HG03457 (cell line): Measurements from ENCODE around the gene CLPSL2.
"Not testable (repeated sequence)": the region's sequence is repeated elsewhere in the genome, so short reads cannot be mapped to it uniquely, and the experiment has no call there.

Experiments used
- ATAC-seq: cut with Tn5 transposase; IDR thresholded peaks from one replicate; pipeline ENCODE4 v1.9.1; 2021; ENCODE audit warnings: moderate number of reproducible peaks; ENCODE audit not compliant: unreplicated experiment

Gene CLPSL2, protein sequence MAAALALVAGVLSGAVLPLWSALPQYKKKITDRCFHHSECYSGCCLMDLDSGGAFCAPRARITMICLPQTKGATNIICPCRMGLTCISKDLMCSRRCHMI

GRCh38 chr6:35776364-35777215 is at the start of gene CLPSL2:
Gene CLPSL2, plus strand, starts transcription at chr6:35776598. Its CDS starts 21 bp downstream, at chr6:35776619.
- ATAC-seq, result no peak

DNA sequence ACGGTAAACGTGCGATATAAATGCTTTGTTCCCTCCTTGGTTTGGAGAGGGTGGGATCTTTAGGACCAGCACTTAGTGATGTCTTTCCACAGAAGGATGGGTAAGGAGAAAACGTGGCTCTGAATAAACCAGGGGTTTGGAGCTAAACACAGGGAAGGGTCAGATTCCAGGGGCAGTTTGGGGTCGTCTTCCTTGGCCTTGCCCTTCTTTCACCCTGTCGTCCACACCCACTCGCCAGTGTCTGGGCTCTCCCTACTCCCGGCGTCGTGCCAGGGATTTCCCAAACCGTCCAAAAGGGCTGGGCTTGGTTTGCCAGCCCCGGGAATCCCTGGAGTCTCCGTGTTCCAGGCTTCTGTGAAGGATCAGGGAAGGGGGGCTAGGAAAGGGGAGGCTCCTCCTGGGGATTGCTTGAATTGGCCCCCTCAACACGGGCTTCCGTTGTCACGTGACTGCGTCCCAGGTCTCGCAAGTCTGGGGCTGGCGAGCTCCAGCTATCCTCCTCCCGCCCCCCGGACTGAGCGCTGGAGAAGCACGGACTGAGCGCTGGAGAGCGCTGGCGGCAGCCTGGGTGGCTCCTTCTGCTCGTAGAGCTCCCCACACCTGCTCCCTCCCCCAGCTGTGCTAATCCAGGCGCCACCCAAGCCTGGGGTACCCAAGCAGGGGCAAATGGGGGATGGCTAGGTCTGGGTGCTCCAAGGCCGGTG is 49.0 kb upstream of the CLPSL2 start:
- ATAC-seq, result no peak

- no peak for ATAC-seq
Observed at GRCh38 chr6:35727935-35728682, 48.3 kb upstream of the CLPSL2 start.

- no peak for ATAC-seq
Observed at GRCh38 chr6:35728683-35729678, 47.4 kb upstream of the CLPSL2 start.

- no peak for ATAC-seq
Observed at GRCh38 chr6:35729722-35730121, 46.7 kb upstream of the CLPSL2 start.

- ATAC-seq, result no peak
Observed at GRCh38 chr6:35730745-35731413, 45.5 kb upstream of the CLPSL2 start.

GRCh38 chr6:35731414-35731735 is 45.0 kb upstream of the CLPSL2 start:
- peak; percentile 30 for ATAC-seq

GRCh38 chr6:35731736-35732532 is 44.5 kb upstream of the CLPSL2 start:
- ATAC-seq, result peak; percentile 49

DNA sequence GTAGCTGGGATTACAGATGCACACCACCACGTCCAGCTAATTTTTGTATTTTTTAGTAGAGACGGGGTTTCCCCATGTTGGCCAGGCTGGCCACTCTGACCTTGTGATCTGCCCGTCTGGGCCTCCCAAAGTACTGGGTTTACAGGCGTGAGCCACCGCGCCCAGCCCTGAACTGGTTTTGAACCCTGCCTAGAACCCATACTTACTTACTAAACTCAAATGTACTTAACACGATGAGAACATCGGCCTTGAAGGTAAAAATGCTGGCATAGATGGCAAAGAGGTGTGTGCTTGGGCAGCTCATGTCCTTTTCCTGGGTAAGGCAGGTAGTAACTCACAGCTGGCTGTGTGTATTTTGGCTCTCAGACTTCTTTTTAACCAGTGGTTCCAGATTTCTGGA is 42.8 kb upstream of the CLPSL2 start:
- no peak for ATAC-seq

DNA sequence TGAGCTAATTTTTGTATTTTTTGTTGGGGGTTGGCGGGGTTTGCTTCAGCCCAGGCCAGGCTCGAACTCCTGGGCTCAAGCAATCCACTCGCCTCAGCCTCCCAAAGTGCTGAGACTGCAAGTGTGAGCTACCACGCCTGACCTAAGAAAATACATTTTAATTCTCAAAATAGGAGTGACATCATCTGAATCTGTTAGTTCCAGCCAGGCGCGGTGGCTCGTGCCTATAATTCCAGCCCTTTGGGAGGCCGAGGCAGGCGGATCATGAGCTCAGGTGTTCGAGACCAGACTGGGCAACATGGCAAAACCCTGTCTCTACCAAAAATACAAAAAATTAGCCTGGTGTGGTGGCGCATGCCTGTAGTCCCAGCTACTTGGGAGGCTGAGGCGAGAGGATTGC is 42.1 kb upstream of the CLPSL2 start:
- not testable (repeated sequence) for ATAC-seq

GRCh38 chr6:35735452-35735851 is 40.9 kb upstream of the CLPSL2 start:
- no peak for ATAC-seq

DNA sequence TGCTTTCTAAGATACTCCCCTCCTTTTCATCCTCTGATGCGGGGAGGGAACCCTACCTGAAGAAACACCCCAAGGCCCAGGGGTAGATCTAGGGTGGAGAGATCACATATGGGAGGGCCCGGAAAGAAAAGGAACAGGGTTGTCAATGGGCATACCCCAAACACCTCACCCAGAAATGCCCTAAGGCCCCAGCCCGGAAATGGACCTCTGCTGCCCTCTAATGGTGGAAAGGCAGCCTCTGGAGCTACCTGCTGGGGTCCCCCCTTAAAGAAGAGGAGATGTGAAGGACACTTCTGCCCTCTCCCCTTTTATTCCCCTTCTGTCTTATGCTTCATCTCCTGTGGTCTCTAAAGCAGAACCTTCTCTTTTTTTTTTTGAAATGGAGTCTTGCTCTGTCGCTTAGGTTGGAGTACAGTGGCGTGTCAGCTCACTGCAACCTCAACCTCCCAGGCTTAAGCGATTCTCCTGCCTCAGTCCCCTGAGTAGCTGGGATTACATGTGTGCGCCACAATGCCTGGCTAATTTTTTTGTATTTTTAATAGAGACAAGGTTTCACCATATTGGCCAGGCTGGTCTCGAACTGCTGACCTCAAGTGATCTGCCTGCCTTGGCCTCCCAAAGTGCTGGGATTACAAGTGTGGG is 40.0 kb upstream of the CLPSL2 start:
- ATAC-seq, result no peak

DNA sequence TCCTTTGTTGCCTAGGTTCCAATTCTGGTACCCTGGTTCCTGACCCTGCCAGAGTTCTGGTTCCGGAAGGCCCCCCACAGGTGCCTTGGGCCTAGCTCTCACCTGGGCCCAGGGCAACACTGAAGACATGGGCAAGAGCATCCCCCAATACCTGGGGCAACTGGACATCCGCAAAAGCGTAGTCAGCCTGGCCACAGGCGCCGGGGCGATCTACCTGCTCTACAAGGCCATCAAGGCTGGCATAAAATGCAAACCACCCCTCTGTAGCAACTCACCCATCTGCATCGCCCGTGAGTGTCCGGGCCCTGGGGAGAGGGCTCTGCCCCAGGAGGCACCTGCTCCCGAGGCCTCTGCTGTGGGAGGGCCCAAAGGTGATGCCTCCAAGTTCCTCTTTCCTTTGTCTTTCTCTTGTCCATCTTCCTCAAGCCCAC is 39.4 kb upstream of the CLPSL2 start, which contains the start of gene ARMC12:
Gene ARMC12 (plus strand): TSS at position 51 of the 431 bp plus-strand sequence. CDS start 77 bp downstream, at position 128.
- ATAC-seq, result no peak

GRCh38 chr6:35737413-35738211 is 38.8 kb upstream of the CLPSL2 start:
- no peak for ATAC-seq

GRCh38 chr6:35739645-35740524 is 36.5 kb upstream of the CLPSL2 start:
- no peak for ATAC-seq

- ATAC-seq, result no peak
Observed at GRCh38 chr6:35742842-35743241, 33.6 kb upstream of the CLPSL2 start.
